HCT116 (cell line): Measurements from ENCODE around the gene SSU72.

Source experiments
- EGR1 ChIP-seq: IDR thresholded peaks from 2 replicates; pipeline ENCODE4 v1.6.1; 2012; ENCODE audit warnings: low read depth
- EZH2 ChIP-seq: fragments of 200-600 bp; sonication (generic); IDR thresholded peaks from 2 replicates; pipeline ENCODE4 v1.6.1; 2017; ENCODE audit warnings: antibody characterized with exemption, mixed run types
- EZH2phosphoT487 ChIP-seq: fragments of 200-600 bp; IDR thresholded peaks from 2 replicates; pipeline ENCODE4 v1.6.1; 2018; ENCODE audit warnings: antibody characterized with exemption, borderline replicate concordance
- JUND ChIP-seq: IDR thresholded peaks from 2 replicates; pipeline ENCODE4 v1.6.1; 2012
- POLR2A ChIP-seq: IDR thresholded peaks from 2 replicates; pipeline ENCODE4 v1.7.0; 2011; ENCODE audit warnings: borderline replicate concordance; ENCODE audit not compliant: insufficient read depth, insufficient read length; ENCODE audit errors: extremely low read depth
- POLR2AphosphoS5 ChIP-seq: IDR thresholded peaks from 2 replicates; pipeline ENCODE4 v1.6.1; 2011; ENCODE audit warnings: mild to moderate bottlenecking, low read depth, low read length, moderate library complexity
- RAD21 ChIP-seq: IDR thresholded peaks from 2 replicates; pipeline ENCODE4 v1.6.1; 2012; ENCODE audit warnings: low read depth, mild to moderate bottlenecking
- REST ChIP-seq: IDR thresholded peaks from 2 replicates; pipeline ENCODE4 v1.6.1; 2012; ENCODE audit warnings: low read depth
- SRF ChIP-seq: IDR thresholded peaks from 2 replicates; pipeline ENCODE4 v1.6.1; 2012; ENCODE audit warnings: low read depth
- TCF7L2 ChIP-seq: IDR thresholded peaks from 2 replicates; pipeline ENCODE4 v1.7.0; 2011; ENCODE audit warnings: borderline replicate concordance, inconsistent platforms; ENCODE audit not compliant: insufficient read depth, insufficient read length; ENCODE audit errors: extremely low read depth
- ZBTB33 ChIP-seq: IDR thresholded peaks from 2 replicates; pipeline ENCODE4 v1.6.1; 2011; ENCODE audit warnings: mild to moderate bottlenecking, low read length, moderate library complexity; ENCODE audit not compliant: insufficient replicate concordance; ENCODE audit errors: extremely low read depth
- ZFX ChIP-seq: fragments of 450-650 bp; IDR thresholded peaks from 2 replicates; pipeline ENCODE4 v1.6.1; 2017
- ZNF274 ChIP-seq: fragments of 200-500 bp; sonication (Bioruptor generic); IDR thresholded peaks from 2 replicates; pipeline ENCODE4 v1.6.1; 2014; ENCODE audit warnings: mild to moderate bottlenecking, low read depth, low read length, inconsistent platforms
- TF ChIP-seq, protein P1 (sequence below), 3 experiments: fragments of 200-600 bp in 1 of 3; sonication (generic) in 1 of 3; IDR thresholded peaks in 2 of 3; conservative IDR thresholded peaks in 1 of 3; 2 replicates each; pipeline ENCODE4 v1.5.1; 2012 to 2017; ENCODE audit warnings: low read depth in 2 of 3, low read length in 2 of 3, antibody characterized with exemption in 1 of 3, borderline replicate concordance in 1 of 3, control low read depth in 1 of 3, mild to moderate bottlenecking in 1 of 3, mixed read lengths in 1 of 3, mixed run types in 1 of 3, moderate library complexity in 1 of 3; ENCODE audit not compliant: insufficient read depth in 1 of 3

DNA sequence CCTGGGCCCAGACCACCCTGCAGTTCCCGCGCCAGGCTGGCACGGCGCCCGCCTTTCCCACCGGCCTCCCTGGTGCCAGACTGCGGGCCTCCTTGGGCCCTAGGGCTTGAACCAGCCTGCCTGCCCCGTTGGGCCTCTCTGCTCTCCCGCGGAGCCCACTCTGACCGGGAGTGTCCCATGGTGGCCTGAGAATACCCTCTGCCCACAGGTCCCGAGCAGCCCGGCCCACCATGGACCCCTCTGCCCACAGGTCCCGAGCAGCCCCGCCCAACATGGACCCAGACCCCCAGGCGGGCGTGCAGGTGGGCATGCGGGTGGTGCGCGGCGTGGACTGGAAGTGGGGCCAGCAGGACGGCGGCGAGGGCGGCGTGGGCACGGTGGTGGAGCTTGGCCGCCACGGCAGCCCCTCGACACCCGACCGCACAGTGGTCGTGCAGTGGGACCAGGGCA lies 48.5 kb upstream of the SSU72 start:
- TF ChIP-seq SRF (no peak), ZFX (no peak), JUND (no peak), POLR2AphosphoS5 (no peak), POLR2A (no peak), EZH2phosphoT487 (no peak), EZH2 (no peak), REST (no peak), EGR1 (no peak), ZBTB33 (no peak), RAD21 (no peak), ZNF274 (no peak), TCF7L2 (no peak)
- TF ChIP-seq, protein P1, sequence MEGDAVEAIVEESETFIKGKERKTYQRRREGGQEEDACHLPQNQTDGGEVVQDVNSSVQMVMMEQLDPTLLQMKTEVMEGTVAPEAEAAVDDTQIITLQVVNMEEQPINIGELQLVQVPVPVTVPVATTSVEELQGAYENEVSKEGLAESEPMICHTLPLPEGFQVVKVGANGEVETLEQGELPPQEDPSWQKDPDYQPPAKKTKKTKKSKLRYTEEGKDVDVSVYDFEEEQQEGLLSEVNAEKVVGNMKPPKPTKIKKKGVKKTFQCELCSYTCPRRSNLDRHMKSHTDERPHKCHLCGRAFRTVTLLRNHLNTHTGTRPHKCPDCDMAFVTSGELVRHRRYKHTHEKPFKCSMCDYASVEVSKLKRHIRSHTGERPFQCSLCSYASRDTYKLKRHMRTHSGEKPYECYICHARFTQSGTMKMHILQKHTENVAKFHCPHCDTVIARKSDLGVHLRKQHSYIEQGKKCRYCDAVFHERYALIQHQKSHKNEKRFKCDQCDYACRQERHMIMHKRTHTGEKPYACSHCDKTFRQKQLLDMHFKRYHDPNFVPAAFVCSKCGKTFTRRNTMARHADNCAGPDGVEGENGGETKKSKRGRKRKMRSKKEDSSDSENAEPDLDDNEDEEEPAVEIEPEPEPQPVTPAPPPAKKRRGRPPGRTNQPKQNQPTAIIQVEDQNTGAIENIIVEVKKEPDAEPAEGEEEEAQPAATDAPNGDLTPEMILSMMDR (IDR thresholded peaks at IDR 0.05 in 2 of 3, conservative IDR thresholded peaks at IDR 0.05 in 1 of 3; ENCODE audit: borderline replicate concordance in 1 of 3, insufficient read depth in 1 of 3, low read depth in 2 of 3, low read length in 2 of 3), result no peak
